Stimulated activated CD4-positive, alpha-beta T cell treated with anti-CD3 and anti-CD28 coated beads, Interleukin-15, amount 100 ng/mL, for 1 hour (primary cell): ENCODE results near the gene PCDH18.

Source experiments
- DNase-seq, 2 donors: peaks; one replicate each; pipeline ENCODE4 v3.0.0-alpha.2; 2020; ENCODE audit warnings: low read depth in 1 of 2, low spot score in 1 of 2

PCDH18 gene

DNA sequence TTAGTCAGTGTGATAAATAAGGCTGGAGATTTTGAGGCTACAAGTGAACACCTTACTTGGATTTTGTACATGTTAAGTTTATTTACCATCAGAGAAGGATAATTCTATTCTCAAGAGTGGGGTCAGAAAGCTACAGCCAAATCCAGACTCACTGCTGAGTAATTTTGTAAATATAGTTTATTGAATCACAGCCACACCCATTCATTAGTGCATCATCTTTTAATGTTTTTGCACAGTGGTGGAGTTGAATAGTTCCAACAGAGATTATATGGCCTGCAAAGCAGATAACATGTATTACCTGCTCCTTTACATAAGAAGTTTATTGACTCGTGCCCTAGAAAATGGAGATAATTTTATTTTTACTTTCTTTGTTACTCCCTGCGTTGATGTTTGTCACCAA is 60.4 kb downstream of the PCDH18 start:
- no peak for DNase-seq

DNA sequence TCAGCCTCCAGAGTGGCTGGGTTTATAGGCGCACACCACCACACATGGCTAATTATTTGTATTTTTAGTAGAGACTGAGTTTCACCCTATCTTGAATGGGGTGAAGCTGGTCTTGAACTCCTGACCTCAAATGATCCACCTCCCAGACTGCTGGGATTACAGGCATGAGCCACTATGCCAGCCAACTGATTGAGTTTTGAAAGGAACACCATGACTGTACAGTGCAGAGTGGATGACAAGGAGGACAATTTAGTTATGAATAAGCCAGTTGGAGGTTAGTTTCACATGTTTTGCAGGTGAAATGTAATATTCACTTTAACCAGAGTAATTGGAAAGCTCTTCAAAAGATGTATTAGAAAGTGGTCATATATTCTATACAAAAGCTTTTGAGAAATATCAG is 60.8 kb downstream of the PCDH18 start:
- DNase-seq, result no peak

DNA sequence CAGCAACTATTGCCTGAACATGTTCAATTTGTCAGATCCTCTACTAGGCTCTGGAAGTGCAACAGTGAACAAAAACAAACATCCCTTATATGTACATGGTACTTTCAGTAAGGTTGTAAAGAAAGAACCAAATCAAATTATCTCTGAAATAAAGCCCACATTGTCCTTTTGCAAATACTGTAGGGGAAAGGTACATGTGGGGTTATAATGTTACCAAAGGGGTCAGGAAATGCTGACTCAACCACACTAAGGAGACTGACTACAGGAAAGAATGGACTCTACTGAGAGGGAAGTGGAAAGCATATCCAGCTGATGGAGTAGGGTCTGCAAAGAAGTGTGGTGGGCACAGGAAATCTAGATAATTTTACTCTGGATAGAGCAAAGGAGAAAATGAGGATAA is 61.5 kb downstream of the PCDH18 start:
- DNase-seq, result no peak
